ENCODE results near the gene SPRR2A.
"Not testable (repeated sequence)": the region's sequence is repeated elsewhere in the genome, so short reads cannot be mapped to it uniquely, and the experiment has no call there.

Gene SPRR2A

DNA sequence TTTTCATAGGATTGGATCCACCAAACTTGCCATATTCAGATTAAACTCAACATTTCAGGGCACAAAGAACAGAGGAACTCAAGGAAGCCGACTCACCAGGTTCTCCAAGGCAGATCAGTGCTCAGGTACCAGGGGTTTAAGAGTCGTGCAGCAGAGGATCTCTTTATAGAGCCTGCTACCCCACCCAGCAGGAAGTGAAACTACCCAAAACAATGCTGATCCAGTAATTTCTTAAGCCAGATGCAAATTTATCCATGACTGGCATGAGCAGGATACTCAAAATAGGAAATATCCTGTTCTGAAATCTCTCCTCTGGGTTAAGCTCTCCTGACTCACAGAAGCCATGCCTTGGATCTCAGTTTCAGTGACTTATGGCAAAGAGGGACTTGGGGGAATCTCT lies at the start of gene SPRR2A:
SPRR2A (minus strand) TSS at position 138 of the 400 bp plus-strand sequence. CDS start 777 bp downstream, outside the sequence.
- no peak for DNase-seq (ENCODE audit: low spot score)

DNA sequence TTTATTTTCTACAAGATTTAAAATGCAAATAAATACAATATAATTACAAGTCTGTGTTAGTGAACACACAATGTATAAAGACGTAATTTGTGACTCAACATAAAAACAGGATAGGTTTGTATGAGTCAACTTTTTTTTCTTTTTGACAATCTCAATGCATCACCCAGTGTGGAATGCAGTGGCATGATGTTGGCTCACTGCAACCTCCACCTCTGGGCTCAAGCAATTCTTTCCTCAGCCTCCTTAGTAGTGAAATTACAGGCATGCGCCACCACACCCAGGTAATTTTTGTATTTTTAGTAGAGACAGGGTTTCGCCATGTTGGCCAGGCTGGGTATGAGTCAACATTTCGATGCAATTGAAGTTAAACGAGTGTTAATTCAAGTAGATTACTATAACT lies 42.9 kb upstream of the SPRR2A start:
- no peak for DNase-seq (ENCODE audit: low spot score)

DNA sequence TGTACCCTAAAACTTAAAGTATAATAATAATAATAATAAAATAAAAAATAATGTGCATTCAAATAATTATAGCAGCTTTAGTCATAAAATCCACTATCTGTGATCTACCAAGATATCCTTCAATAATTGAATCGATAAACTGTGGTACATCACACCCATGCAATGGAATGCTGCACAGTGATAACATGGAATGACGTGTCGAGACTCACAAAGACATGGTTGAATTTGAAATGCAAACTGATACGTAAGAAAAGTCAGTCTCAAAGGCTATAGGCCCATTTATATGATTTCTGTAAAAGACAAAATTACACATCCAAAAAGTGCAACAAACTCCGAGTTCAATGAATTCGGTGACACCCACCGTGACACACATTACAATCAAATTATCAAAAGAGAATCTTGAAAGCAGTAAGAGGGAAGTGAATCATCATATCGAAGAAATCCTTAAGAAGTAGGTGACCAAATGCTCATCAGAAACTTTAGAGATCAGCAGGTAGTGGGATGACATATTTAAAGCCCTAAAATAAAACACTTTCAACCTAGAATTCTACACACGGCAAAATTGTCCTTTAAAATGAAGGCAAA lies 42.2 kb upstream of the SPRR2A start:
- no peak for DNase-seq (ENCODE audit: low spot score)

DNA sequence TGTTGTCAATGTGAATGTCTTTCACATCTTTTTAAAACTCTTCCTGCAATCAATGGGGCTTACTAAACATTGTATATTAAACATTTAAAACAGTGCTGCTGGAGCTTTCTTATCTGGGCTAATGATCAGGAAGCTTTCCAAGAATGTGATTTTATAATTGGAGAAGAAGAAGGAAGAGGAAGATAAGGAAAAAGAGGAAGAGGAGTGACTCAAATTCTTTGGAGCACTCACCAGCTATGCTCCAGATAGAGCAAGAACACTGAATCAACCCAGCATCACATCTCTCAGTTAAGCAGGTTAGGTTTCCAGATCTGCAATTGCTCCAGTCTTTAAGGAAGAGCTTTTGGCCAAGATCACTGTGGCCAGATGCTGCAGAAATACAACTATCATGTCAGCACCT lies 38.5 kb upstream of the SPRR2A start:
- no peak for DNase-seq (ENCODE audit: low spot score)

DNA sequence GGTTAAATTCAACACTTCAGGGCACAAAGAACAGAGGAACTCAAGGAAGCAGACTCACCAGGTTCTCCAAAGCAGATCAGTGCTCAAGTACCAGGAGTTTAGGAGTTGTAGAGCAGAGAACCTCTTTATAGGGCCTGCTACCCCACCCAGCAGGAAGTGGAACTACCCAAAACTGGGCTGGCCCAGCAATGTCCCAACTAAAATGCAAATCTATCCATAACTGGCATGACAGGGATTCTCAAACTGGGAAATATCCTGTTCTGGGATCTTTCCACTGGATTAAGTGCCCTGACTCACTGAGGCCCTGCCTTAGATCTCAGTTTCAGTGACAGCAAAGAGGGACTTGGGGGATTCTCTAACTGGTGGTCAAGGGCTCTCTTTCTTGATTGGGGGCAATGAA lies 37.1 kb upstream of the SPRR2A start, which contains the start of gene SPRR2E:
SPRR2E (minus strand) TSS at position 101 of the 400 bp plus-strand sequence. CDS start 775 bp downstream, outside the sequence.
- no peak for DNase-seq (ENCODE audit: low spot score)

DNA sequence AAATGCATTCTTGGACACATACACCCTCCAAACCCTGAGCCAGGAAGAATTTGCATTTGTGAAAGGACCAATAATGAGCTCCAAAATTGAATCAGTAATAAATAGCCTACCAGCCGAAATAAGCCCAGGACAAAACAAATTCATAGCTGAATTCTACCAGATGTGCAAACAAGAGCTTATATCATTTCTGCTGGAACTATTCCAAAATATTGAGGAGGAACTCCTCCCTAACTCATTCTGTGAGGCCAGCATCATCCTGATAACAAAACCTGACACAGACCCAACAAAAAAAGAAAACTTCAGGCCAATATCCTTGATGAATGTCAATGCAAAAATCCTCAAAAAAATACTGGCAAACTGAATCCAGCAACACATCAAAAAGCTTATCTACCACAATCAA lies 30.3 kb upstream of the SPRR2A start:
- no peak for DNase-seq (ENCODE audit: low spot score)

DNA sequence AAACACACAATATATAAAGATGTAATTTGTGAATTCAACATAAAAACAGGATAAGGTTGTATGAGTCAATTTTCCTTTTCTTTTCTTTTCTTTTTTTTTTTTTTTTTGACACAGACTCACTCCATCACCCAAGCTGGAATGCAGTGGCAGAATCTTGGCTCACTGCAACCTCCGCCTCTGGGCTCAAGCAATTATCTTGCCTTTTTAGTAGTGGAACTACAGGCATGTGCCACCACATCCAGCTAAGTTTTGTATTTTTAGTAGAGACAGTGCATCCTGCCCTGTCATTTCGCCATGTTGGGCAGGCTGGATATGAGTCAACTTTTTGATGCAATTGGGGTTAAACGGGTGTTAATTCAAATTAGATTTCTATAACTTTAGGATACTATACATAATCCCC lies 24.4 kb upstream of the SPRR2A start:
- no peak for DNase-seq (ENCODE audit: low spot score)

DNA sequence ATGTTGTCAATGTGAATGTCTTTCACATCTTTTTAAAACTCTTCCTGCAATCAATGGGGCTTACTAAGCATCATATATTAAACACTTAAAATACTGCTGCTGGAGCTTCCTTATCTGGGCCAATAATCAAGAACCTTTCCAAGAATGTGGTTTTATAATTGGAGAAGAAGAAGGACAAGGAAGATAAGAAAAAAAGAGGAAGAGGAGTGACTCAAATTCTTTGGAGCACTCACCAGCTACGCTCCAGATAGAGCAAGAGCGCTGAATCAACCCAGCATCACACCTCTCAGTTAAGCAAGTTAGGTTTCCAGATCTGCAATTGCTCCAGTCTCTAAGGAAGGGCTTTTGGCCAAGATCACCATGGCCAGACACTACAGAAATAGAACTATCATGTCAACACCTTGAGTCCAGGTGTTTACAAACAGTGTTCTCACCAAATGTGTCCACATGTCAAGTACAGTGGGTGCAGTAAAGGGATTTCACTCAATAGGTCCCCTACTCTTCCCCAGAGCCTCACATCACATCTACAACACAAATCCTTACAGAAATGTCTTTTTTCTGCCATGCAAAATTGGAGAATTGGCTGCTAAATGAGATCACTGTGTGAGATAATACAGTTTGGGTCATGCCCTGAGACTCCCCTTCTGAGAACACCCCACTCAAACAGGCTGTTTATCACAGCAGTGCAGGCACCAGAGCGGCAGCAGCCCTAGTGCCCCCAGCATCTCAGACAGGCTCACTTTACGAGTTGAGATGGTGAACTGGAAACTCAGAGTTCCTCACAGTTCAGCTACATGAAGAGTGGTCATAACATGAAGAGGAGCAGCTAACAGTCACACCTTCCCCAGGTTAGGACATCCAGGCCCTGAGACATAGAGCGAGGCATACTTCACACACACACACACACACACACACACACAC lies 15.8 kb upstream of the SPRR2A start:
- DNase-seq (ENCODE audit: low spot score): no peak

DNA sequence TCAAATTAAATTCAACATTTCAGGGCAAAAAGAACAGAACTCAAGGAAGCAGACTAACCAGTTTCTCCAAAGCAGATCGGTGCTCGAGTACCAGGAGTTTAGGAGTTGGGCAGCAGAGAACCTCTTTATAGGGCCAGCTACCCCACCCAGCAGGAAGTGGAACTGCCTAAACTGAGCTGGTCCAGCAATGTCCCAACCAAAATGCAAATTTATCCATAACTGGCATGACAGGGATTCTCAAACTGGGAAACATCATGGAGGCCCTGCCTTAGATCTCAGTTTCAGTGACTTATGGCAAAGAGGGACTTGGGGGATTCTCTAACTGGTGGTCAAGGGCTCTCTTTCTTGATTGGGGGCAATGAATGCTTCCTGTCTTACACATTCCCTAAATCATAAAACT lies 14.2 kb upstream of the SPRR2A start, which contains the start of gene SPRR2B:
SPRR2B (minus strand) TSS at position 101 of the 400 bp plus-strand sequence. CDS start 772 bp downstream, outside the sequence.
- DNase-seq (ENCODE audit: low spot score): no peak

DNA sequence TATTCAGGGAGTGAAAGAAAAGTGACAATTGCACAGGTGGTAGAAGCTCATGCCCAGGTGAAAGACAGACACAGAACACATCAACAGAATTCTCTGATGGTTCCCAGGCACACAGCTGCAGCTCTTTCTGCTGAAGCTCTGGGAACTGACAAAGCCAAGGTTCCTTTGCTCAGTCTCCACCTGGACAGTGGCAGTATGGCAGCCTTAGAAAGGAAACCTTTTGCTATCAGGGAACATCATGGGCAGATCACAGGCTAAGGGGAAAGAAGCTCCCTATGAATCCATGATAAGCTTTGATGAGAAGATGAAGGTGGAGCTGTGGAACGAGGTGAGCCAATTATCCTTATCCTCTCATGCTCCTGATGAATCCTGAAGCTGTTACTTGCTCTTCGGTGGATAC lies 12.9 kb upstream of the SPRR2A start:
- no peak for DNase-seq (ENCODE audit: low spot score)

DNA sequence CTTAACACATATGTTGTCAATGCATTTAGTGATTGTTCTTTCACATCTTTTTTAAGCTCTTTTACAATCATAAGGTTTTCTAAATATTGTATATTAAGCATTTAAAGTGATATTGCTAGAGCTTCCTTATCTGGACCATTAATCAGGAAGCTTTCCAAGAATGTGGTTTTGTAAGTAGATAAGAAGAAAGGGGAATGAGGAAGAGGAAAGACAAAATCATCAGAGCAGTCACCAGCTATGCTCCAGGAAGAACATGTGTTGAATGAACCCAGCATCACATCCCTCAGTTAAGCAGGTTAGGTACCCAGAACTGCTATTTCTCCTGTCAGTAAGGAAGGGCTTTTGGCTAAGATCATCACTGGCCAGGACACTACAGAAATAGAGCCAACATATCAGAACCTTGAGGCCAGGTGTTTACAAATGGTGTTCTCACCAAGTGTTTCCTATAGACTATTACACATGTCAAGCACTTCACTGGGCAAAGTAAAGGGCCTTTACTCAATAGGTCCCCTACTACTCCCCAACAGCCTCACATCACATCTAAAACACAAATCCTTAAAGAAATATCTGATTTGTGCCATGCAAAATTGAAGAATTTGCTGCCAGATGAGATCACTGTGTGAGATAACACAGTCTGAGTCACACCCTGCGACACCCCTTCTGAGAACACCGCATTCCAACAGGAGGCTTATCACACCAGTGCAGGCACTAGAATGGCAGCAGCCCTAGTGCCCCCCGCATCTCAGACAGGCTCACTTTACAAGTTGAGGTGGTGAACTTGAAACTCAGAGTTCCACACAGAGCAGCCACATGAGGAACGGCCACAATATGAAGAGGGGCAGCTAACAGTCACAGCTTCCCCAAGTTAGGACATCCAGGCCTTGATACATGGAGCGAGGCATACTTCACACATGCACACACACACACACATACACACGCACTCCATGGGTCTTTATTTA lies 1.8 kb upstream of the SPRR2A start:
- no peak for DNase-seq (ENCODE audit: low spot score)

DNA sequence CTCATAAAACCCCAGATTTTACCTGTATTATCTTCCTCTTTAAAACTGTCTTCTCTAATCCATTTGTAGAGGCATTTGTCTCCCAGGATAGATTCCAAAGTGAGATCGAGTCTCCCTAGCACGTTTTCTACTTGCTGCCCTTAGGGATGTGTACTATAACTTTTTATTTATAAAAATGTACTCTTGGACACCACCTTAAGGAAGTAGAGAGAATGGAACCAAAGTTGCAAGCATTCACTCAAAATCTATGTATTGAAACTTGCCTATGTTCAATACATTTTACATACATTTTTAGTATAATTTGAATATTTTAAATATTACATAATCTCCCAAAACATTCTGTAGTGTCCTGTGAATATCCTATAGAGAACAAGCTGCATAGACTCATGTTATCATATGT lies 842 bp upstream of the SPRR2A start:
- DNase-seq (ENCODE audit: low spot score): no peak

DNA sequence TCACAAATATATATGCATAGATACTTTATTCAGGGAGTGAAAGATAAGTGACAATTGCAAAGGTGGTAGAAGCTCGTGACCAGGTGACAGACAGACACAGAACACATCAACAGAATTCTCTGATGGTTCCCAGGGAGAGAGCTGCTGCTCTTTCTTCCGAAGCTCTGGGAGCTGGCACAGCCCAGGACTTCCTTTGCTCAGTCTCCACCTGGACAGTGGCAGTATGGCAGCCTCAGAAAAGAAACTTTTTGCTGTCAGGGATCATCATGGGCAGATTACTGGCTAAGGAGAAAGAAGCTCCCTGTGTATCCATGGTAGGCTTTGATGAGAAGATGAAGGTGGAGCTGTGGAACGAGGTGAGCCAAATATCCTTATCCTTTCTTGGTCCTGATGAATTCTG lies 1.2 kb downstream of the SPRR2A start:
- DNase-seq (ENCODE audit: low spot score): not testable (repeated sequence)

DNA sequence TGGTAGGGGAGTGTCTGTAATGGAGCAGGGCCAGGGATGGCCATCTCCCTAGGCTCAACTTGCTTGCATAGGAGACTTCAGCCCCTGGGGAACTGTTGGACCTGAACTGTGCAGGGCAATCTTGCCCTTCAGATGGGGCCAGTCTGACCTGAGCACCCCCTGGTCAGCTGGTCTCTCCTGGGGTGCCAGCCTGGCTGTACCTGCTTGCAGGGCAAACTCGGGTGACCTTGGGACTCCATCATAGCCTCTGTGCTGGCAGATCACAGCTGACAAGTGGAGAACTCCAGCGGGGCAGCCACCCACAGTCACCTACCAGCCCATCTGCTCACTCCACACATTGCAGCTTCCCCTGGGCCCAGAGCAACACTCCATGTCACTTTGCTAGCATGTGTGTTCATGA lies 8.1 kb downstream of the SPRR2A start:
- DNase-seq (ENCODE audit: low spot score): no peak

DNA sequence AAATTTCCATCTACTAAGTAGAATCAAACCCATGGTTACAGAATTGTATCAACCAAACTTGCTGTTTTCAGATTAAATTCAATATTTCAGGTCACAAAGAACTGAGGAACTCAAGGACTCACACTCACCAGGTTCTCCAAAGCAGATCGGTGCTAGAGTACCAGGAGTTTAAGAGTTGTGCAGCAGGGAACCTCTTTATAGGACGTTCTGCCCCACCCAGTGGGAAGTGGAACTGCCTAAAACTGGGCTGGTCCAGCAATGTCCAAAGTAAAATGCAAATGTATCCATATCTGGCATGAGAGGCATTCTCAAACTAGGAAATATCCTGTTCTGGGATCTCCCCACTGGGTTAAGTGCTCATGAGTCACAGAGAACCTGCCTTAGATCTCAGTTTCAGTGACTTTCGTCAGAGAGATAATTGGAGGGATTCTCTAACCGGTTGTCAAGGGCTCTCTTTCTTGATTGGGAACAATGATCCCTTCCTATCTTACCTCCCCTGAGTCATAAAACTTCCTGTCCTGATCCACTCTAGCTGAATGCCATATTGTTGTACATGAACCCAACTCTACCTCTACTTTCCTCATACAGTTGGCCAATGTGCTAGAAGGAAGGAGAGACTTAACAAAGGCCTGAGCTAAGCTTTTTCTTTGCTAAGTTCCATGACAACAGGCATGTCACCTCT lies 16.2 kb downstream of the SPRR2A start, which contains the start of gene SPRR2D:
SPRR2D (minus strand) TSS at position 171 of the 682 bp plus-strand sequence. CDS start 774 bp downstream, outside the sequence.
- DNase-seq (ENCODE audit: low spot score): no peak

DNA sequence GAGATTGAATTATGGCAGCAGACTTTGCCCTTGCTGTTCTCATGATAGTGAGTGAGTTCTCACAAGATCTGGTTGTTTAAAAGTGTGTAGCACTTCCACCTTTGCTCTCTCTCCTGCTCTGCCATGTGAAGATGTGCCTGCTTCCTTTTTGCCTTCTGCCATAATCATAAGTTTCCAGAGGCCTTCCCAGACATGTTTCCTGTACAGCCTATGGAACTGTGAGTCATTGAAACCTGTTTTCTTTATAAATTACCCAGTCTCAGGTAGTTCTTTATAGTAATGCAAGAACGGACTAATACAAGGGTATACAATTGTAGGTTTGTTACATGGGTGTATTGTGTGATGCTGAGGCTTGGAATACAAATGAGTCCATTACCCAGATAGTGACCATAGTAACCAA lies 22.1 kb downstream of the SPRR2A start:
- DNase-seq (ENCODE audit: low spot score): no peak

DNA sequence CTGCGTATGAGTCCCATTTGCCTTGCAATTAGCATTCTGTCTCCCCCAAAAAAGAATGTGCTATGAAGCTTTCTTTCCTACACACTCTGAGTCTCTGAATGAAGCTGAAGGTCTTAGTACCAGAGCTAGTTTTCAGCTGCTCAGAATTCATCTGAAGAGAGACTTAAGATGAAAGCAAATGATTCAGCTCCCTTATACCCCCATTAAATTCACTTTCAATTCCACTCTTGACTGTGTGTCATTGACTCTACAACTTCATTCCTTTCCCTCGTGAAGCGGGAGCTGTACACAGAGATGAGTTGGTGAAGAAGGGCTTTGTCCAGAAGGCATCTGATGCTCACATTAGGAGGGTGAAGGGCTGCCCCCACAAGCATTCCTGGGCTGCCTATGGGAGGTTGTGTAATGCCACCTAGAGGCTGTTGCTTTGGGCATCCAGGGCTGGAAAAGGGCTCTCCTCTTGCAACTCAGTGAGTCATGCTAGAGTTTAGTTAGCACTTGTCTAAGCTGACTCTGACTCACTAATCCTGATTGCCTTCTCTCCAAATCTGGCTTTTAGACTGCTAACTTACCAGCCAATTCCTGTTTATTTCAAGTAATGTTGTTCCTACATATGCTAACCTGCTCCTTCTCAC lies 24.5 kb downstream of the SPRR2A start:
- peak; percentile 2 for DNase-seq (ENCODE audit: low spot score)

DNA sequence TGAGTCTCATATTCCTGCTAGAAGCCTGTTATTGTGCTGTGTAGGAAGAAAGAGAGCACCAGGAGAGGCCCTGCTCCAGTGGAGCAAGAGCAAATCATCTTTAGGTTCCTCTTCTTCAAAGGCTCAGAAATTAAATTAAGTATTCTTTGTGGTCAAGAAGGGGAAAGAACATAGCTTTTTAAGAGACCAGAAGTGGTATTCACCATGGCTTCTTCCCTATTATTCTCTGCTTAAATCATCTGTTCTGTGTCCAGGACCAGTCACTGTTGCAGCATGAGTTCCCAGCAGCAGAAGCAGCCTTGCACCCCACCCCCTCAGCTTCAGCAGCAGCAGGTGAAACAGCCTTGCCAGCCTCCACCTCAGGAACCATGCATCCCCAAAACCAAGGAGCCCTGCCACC lies 25.2 kb downstream of the SPRR2A start:
- no peak for DNase-seq (ENCODE audit: low spot score)

DNA sequence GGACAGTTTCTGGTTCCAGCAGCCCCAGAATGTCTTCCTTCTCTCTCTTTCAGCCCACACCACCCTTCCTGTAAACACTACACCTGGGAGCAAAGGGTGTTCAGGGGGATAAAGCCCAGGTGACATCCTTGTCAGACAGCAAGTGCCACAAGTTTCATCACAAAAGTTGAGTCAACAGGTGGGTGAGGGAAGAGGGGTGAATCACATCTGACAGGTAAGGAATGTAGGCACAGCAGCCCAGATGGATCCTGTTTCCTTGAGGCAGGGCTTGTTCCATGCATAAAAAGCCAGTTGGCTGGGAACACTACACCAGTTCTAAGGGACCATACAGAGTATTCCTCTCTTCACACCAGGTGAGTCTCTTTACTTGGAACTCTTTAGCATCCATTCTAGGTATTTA lies 26.4 kb downstream of the SPRR2A start, which contains the start of gene SPRR1B:
SPRR1B (plus strand) TSS at position 309 of the 400 bp plus-strand sequence. CDS start 1,143 bp downstream, outside the sequence.
- DNase-seq (ENCODE audit: low spot score): no peak

DNA sequence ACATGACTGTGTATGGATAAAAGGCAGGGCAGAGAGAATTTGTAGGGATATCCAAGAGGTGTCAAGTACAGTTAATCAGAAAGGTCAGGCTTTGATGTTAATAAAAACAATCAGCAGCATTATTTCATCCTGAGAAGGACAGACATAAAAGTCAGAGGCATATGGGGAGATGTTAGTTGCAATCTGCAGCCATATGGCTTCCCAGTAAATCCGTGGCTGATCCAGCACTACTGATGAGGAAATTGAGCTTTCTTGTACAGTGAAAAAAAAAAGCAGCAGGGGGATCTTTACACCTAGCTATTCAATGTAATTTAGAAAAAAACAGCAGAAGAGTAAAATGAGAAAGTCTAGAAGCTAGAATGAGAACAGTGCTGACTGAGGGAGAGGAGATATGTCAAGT lies 28.5 kb downstream of the SPRR2A start:
- no peak for DNase-seq (ENCODE audit: low spot score)

DNA sequence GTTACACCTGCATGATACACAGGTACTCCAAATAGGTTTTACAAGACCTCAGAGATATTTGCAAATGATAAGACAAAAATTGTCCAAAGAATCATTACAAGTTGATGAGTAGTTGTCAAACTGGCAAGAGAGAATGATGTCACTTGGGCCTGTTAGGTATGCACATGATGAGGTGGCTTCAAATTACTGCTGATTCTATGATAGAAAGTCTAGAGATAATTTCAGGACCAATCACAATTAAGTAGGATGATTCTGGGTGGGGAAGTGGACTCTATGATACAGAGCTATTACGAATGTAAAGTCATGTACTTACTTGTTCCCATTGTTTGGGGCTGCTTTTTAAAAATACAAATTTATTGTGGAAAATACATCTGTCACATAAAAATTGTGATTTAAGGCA lies 31.5 kb downstream of the SPRR2A start:
- no peak for DNase-seq (ENCODE audit: low spot score)

All from HuH-7.5 (cell line).